ENCODE results near the gene SPHKAP. TPM values are rescaled to one million over a fixed set of nuclear protein-coding genes. Genes with fewer than 3 reads are reported as not detected.

Gene SPHKAP, protein sequence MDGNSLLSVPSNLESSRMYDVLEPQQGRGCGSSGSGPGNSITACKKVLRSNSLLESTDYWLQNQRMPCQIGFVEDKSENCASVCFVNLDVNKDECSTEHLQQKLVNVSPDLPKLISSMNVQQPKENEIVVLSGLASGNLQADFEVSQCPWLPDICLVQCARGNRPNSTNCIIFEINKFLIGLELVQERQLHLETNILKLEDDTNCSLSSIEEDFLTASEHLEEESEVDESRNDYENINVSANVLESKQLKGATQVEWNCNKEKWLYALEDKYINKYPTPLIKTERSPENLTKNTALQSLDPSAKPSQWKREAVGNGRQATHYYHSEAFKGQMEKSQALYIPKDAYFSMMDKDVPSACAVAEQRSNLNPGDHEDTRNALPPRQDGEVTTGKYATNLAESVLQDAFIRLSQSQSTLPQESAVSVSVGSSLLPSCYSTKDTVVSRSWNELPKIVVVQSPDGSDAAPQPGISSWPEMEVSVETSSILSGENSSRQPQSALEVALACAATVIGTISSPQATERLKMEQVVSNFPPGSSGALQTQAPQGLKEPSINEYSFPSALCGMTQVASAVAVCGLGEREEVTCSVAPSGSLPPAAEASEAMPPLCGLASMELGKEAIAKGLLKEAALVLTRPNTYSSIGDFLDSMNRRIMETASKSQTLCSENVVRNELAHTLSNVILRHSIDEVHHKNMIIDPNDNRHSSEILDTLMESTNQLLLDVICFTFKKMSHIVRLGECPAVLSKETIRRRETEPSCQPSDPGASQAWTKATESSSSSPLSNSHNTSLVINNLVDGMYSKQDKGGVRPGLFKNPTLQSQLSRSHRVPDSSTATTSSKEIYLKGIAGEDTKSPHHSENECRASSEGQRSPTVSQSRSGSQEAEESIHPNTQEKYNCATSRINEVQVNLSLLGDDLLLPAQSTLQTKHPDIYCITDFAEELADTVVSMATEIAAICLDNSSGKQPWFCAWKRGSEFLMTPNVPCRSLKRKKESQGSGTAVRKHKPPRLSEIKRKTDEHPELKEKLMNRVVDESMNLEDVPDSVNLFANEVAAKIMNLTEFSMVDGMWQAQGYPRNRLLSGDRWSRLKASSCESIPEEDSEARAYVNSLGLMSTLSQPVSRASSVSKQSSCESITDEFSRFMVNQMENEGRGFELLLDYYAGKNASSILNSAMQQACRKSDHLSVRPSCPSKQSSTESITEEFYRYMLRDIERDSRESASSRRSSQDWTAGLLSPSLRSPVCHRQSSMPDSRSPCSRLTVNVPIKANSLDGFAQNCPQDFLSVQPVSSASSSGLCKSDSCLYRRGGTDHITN (N-terminal part only)
- under 0.01 TPM in 1 of 2 replicates, not detected in the other for polyA plus RNA-seq (2012; rRNA removed)
- under 0.01 and 0.01 TPM in 2 replicates for polyA plus RNA-seq (2012; cell fraction: cytosol; rRNA removed)
- 0.02 TPM in 1 of 2 replicates, not detected in the other for polyA plus RNA-seq (2012; cell fraction: nucleus; rRNA removed)

GRCh38 chr2:228181098-228182019 lies at the start of gene SPHKAP:
SPHKAP (minus strand) TSS chr2:228181687; CDS start chr2:228181598, 89 bp downstream.
- 9% methylated on average over 24 of the region's 56 CpGs for WGBS (ENCODE audit: low lambda C conversion rate)
- peak; percentile 15 for DNase-seq
- Histone ChIP-seq H3K9me2 (no peaks in the 10 kb centered on the region), H2AFZ (ENCODE audit: low read depth) (no peak within 1 kb of the TSS), H3K9me3 (0 out of 2 replicates have a peak, but pooled peaks cover 7% of the 10 kb centered on the region), H3K27ac (ENCODE audit: low read depth in 2 of 2, low read length in 1 of 2) (no peak within 1 kb of the TSS), H3K4me2 (no peak within 1 kb of the TSS), H3K36me3 (replicated peaks in 1 of 2; ENCODE audit: control insufficient read depth in 1 of 2, insufficient read depth in 2 of 2, low read length in 1 of 2) (no peaks in the 10 kb centered on the region), H3K27me3 (ENCODE audit: insufficient read depth) (no peaks in the 10 kb centered on the region; the same call in 1 of the 2 replicates), H3K4me1 (ENCODE audit: control insufficient read depth in 1 of 2, insufficient read depth in 2 of 2, low read depth in 1 of 2, low read length in 1 of 2) (no peaks in the 10 kb centered on the region), H4K20me1 (ENCODE audit: insufficient read depth) (no peaks in the 10 kb centered on the region), H3K79me2 (ENCODE audit: insufficient read depth) (no peaks in the 10 kb centered on the region), H3F3A (replicated peaks; ENCODE audit: insufficient read depth) (no peaks in the 10 kb centered on the region), H3K4me3 (ENCODE audit: low read depth in 2 of 2, low read length in 1 of 2) (no peak within 1 kb of the TSS), H3K9ac (no peak within 1 kb of the TSS)
- POLR2A ChIA-PET, result no interaction called here
- CTCF ChIA-PET, result no interaction called here
- TF ChIP-seq NFIC (IDR thresholded peaks at IDR 0.05; ENCODE audit: borderline replicate concordance) (no peak), POLR2AphosphoS5 (IDR thresholded peaks at IDR 0.05; ENCODE audit: low read depth, low read length) (no peak), MXI1 (IDR thresholded peaks at IDR 0.05; ENCODE audit: low read depth, low read length) (no peak), FOXJ3 (CRISPR knock-in tag; IDR thresholded peaks at IDR 0.05) (no peak), EP300 (IDR thresholded peaks at IDR 0.05; ENCODE audit: borderline replicate concordance in 1 of 2, low read depth in 1 of 2, low read length in 1 of 2) (no peak), TAF1 (IDR thresholded peaks at IDR 0.05; ENCODE audit: borderline replicate concordance, low read depth, low read length) (no peak), GATA2 (CRISPR knock-in tag; IDR thresholded peaks at IDR 0.05) (no peak), ELF1 (IDR thresholded peaks at IDR 0.05) (no peak), RCOR1 (IDR thresholded peaks at IDR 0.05; ENCODE audit: low read length) (no peak), FOXM1 (IDR thresholded peaks at IDR 0.05; ENCODE audit: low read depth) (no peak), RAD21 (IDR thresholded peaks at IDR 0.05; ENCODE audit: low read length) (no peak)
- TF ChIP-seq, protein P1, sequence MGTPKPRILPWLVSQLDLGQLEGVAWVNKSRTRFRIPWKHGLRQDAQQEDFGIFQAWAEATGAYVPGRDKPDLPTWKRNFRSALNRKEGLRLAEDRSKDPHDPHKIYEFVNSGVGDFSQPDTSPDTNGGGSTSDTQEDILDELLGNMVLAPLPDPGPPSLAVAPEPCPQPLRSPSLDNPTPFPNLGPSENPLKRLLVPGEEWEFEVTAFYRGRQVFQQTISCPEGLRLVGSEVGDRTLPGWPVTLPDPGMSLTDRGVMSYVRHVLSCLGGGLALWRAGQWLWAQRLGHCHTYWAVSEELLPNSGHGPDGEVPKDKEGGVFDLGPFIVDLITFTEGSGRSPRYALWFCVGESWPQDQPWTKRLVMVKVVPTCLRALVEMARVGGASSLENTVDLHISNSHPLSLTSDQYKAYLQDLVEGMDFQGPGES (IDR thresholded peaks at IDR 0.05; ENCODE audit: low read depth, low read length), result no peak
- TF ChIP-seq, protein P2, sequence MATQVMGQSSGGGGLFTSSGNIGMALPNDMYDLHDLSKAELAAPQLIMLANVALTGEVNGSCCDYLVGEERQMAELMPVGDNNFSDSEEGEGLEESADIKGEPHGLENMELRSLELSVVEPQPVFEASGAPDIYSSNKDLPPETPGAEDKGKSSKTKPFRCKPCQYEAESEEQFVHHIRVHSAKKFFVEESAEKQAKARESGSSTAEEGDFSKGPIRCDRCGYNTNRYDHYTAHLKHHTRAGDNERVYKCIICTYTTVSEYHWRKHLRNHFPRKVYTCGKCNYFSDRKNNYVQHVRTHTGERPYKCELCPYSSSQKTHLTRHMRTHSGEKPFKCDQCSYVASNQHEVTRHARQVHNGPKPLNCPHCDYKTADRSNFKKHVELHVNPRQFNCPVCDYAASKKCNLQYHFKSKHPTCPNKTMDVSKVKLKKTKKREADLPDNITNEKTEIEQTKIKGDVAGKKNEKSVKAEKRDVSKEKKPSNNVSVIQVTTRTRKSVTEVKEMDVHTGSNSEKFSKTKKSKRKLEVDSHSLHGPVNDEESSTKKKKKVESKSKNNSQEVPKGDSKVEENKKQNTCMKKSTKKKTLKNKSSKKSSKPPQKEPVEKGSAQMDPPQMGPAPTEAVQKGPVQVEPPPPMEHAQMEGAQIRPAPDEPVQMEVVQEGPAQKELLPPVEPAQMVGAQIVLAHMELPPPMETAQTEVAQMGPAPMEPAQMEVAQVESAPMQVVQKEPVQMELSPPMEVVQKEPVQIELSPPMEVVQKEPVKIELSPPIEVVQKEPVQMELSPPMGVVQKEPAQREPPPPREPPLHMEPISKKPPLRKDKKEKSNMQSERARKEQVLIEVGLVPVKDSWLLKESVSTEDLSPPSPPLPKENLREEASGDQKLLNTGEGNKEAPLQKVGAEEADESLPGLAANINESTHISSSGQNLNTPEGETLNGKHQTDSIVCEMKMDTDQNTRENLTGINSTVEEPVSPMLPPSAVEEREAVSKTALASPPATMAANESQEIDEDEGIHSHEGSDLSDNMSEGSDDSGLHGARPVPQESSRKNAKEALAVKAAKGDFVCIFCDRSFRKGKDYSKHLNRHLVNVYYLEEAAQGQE (IDR thresholded peaks at IDR 0.05; ENCODE audit: low read depth, low read length), result no peak
- TF ChIP-seq, protein P3, sequence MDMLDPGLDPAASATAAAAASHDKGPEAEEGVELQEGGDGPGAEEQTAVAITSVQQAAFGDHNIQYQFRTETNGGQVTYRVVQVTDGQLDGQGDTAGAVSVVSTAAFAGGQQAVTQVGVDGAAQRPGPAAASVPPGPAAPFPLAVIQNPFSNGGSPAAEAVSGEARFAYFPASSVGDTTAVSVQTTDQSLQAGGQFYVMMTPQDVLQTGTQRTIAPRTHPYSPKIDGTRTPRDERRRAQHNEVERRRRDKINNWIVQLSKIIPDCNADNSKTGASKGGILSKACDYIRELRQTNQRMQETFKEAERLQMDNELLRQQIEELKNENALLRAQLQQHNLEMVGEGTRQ (IDR thresholded peaks at IDR 0.05; ENCODE audit: borderline replicate concordance, low read depth, low read length), result no peak
- TF ChIP-seq, protein P4, sequence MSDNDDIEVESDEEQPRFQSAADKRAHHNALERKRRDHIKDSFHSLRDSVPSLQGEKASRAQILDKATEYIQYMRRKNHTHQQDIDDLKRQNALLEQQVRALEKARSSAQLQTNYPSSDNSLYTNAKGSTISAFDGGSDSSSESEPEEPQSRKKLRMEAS (IDR thresholded peaks at IDR 0.05; ENCODE audit: low read depth), result no peak
